Osteoblast (primary cell): Measurements from ENCODE around the gene ACSL6. TPM values are rescaled to one million over a fixed set of nuclear protein-coding genes. Genes with fewer than 3 reads are reported as not detected.

Source experiments
- DNase-seq: peaks from one replicate; pipeline ENCODE4 v3.0.0; 2011; ENCODE audit warnings: low spot score, mixed read lengths; ENCODE audit not compliant: insufficient read length; ENCODE audit errors: missing footprints
- H2AFZ ChIP-seq: 2 replicates; pipeline ENCODE4 v1.6.0; 2011; ENCODE audit warnings: mild to moderate bottlenecking, low read length
- H3K27ac ChIP-seq: 2 replicates; pipeline ENCODE4 v1.5.1; 2011; ENCODE audit warnings: mild to moderate bottlenecking, low read depth, low read length, moderate library complexity
- H3K27me3 ChIP-seq: 2 replicates; pipeline ENCODE4 v1.6.0; 2012; ENCODE audit warnings: mild to moderate bottlenecking, control low read depth, inconsistent platforms, low read length, moderate library complexity; ENCODE audit not compliant: insufficient read depth
- H3K36me3 ChIP-seq: 2 replicates; pipeline ENCODE4 v1.5.1; 2011; ENCODE audit warnings: mild to moderate bottlenecking, low read length, control low read depth, moderate library complexity; ENCODE audit not compliant: insufficient read depth
- H3K4me1 ChIP-seq: 2 replicates; pipeline ENCODE4 v1.5.1; 2011; ENCODE audit warnings: mild to moderate bottlenecking, low read length, control low read depth, moderate library complexity; ENCODE audit not compliant: insufficient read depth
- H3K4me2 ChIP-seq: 2 replicates; pipeline ENCODE4 v1.6.0; 2011; ENCODE audit warnings: mild to moderate bottlenecking, low read length; ENCODE audit not compliant: insufficient read depth
- H3K4me3 ChIP-seq: fragments of 200-600 bp; sonication (generic); 3 replicates; pipeline ENCODE4 v1.5.1; 2012; ENCODE audit warnings: mild to moderate bottlenecking, low read length, inconsistent platforms; ENCODE audit not compliant: insufficient read depth
- H3K79me2 ChIP-seq: 2 replicates; pipeline ENCODE4 v1.6.0; 2012; ENCODE audit warnings: mild to moderate bottlenecking, low read length, control low read depth, inconsistent platforms; ENCODE audit not compliant: insufficient read depth
- H3K9me3 ChIP-seq: 2 replicates; pipeline ENCODE4 v1.5.1; 2011; ENCODE audit warnings: low read depth, low read length, control low read depth
- H4K20me1 ChIP-seq: 2 replicates; pipeline ENCODE4 v1.6.0; 2012; ENCODE audit warnings: mild to moderate bottlenecking, low read length, control low read depth; ENCODE audit not compliant: insufficient read depth
- total RNA-seq: library from RNA; depleted of rRNA; stranded (reverse); fragments of >200 nt; gene quantifications from 2 replicates; pipeline ENCODE4 v1.2.3, GENCODE V29; 2012
- TF ChIP-seq, protein P1 (sequence below): IDR thresholded peaks from 2 replicates; pipeline ENCODE4 v1.5.1; 2011; ENCODE audit warnings: mild to moderate bottlenecking, low read depth, low read length, moderate library complexity; ENCODE audit errors: extremely low read depth

ACSL6 gene
- total RNA-seq, 1 donor: not detected

GRCh38 chr5:131997026-131997726, 14.3 kb downstream of the ACSL6 start:
- Histone ChIP-seq H4K20me1 (no peaks in the 10 kb centered on the region), H3K4me3 (no peak overlapping the region), H2AFZ (no peak overlapping the region), H3K79me2 (no peaks in the 10 kb centered on the region), H3K27ac (no peak overlapping the region), H3K4me1 (peaks cover 2% of the 10 kb centered on the region), H3K4me2 (no peak overlapping the region), H3K36me3 (no peaks in the 10 kb centered on the region), H3K9me3 (no peaks in the 10 kb centered on the region), H3K27me3 (peaks cover 10% of the 10 kb centered on the region)
- peak; percentile 44 for DNase-seq
- TF ChIP-seq, protein P1, sequence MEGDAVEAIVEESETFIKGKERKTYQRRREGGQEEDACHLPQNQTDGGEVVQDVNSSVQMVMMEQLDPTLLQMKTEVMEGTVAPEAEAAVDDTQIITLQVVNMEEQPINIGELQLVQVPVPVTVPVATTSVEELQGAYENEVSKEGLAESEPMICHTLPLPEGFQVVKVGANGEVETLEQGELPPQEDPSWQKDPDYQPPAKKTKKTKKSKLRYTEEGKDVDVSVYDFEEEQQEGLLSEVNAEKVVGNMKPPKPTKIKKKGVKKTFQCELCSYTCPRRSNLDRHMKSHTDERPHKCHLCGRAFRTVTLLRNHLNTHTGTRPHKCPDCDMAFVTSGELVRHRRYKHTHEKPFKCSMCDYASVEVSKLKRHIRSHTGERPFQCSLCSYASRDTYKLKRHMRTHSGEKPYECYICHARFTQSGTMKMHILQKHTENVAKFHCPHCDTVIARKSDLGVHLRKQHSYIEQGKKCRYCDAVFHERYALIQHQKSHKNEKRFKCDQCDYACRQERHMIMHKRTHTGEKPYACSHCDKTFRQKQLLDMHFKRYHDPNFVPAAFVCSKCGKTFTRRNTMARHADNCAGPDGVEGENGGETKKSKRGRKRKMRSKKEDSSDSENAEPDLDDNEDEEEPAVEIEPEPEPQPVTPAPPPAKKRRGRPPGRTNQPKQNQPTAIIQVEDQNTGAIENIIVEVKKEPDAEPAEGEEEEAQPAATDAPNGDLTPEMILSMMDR: no peak

GRCh38 chr5:131996210-131997025, 15.0 kb downstream of the ACSL6 start:
- DNase-seq: peak; percentile 41
- H3K36me3 ChIP-seq: no peaks in the 10 kb centered on the region
- H3K27me3 ChIP-seq: peaks cover 12% of the 10 kb centered on the region
- H3K27ac ChIP-seq: no peak overlapping the region
- TF ChIP-seq, protein P1: no peak
- no peak overlapping the region for H3K4me3 ChIP-seq
- H3K79me2 ChIP-seq: no peaks in the 10 kb centered on the region
- H4K20me1 ChIP-seq: no peaks in the 10 kb centered on the region
- no peaks in the 10 kb centered on the region for H3K4me1 ChIP-seq
- H3K4me2 ChIP-seq: no peak overlapping the region
- H2AFZ ChIP-seq: no peak overlapping the region
- no peaks in the 10 kb centered on the region for H3K9me3 ChIP-seq

DNA sequence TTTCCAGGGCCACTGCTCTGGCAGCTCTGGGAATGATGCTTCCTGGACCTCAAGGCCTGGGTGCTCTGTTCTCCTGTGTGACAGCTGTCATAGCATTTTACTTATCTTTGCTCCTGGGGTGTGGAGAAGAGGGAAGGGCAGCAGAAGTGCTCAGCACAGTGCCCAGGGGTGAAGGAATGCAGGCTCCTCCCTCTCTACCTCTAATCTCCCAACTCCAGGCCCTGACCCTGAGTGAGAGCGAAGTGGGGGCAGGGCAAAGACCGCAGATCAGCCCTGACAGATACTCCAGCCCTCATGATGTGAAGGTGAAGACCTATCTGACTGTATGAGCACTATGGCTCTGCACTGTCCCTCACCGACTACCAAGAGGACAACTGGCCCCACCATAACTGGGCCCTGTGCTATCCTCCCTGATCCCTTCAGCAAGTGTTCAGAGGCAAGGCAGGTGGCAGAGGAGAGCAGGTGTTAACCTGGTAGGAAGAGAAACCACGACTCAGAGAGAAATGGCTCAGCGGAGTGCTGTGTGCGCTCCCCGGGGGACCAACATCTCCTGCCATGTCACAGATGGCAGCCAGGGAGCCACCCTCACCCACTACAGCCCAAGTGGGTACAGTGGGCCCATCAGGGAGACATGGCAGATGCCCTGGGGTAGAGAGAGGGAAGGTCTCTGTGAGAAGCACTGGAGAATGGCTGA, 16.8 kb downstream of the ACSL6 start:
- H3K4me1 ChIP-seq: no peaks in the 10 kb centered on the region
- no peaks in the 10 kb centered on the region for H3K9me3 ChIP-seq
- H3K36me3 ChIP-seq: no peaks in the 10 kb centered on the region
- no peak overlapping the region for H3K4me2 ChIP-seq
- TF ChIP-seq, protein P1: no peak
- H3K27ac ChIP-seq: no peak overlapping the region
- no peak overlapping the region for H2AFZ ChIP-seq
- no peaks in the 10 kb centered on the region for H3K79me2 ChIP-seq
- H3K27me3 ChIP-seq: peaks cover 10% of the 10 kb centered on the region
- DNase-seq: no peak
- H4K20me1 ChIP-seq: no peaks in the 10 kb centered on the region
- H3K4me3 ChIP-seq: no peak overlapping the region
